Stimulated activated CD8-positive, alpha-beta memory T cell treated with anti-CD3 and anti-CD28 coated beads, Interleukin-4, amount 100 ng/mL, for 1 hour (primary cell): ENCODE data around the gene MPHOSPH6.
"Not testable (repeated sequence)": the region's sequence is repeated elsewhere in the genome, so short reads cannot be mapped to it uniquely, and the experiment has no call there.

Experiments
- DNase-seq, 2 donors: peaks; one replicate each; pipeline ENCODE4 v3.0.0-alpha.2; 2020; ENCODE audit warnings: low read depth in 2 of 2, low spot score in 1 of 2

Gene MPHOSPH6

GRCh38 chr16:82124651-82125050 is 45.4 kb downstream of the MPHOSPH6 start:
- DNase-seq: no peak

- no peak for DNase-seq
Measured at GRCh38 chr16:82119405-82119804, 50.6 kb downstream of the MPHOSPH6 start.

DNA sequence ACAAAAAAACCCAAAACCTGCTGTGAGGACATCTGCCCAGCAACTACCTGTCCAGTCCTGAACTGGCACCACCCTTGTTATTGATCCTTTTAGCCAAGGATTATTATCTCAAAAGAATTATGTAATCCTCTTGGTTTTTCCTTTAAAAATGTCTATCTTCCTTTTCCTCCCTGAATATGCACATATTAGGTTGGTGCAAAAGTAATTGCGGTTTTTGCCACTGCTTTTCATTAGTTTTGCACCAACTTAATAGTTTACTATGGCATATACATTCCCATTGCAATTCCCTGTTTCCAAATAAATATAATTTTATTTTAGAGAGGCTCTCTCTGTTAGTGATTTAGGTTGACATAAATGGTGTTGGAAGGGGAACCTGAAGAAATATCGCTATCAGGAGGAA is 51.3 kb downstream of the MPHOSPH6 start:
- DNase-seq: no peak

GRCh38 chr16:82116535-82116934 is 53.5 kb downstream of the MPHOSPH6 start:
- DNase-seq: no peak

DNA sequence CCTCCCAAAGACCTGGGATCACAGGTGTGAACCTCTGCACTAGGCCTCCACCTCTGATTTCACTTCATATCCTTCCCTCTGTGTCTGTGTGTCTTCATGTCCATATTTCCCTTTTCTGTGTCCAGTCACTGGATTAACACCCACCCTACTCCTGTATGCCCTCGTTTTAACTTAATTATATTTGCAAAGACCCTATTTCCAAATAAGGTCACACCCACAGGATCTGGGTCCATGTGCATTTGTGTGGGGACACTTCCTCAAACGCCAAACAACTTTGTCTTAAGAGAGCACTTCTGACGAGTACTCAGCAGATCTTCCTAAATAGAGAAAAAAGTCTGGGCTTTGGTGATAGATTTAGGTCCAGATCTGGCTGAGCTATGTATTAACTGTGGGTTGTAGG is 56.3 kb downstream of the MPHOSPH6 start:
- DNase-seq: no peak

DNA sequence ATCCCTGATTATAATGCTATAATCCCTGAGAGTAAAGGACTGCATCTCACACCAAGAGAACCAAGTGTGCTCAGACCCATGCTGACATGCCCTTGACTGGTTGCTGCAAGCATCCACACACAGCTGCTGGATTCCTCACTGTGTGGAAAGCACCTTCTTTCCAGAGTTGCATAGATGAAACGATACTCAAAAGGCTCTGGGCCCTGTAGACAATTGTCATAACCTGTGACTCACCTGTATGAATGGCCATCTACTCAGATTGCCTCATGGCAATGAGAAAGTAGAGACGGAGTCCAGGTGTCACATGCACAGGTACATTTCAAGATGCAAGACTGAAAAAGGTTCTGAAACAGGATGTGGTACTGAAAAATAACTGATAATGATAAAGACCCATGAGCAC is 58.1 kb downstream of the MPHOSPH6 start:
- no peak for DNase-seq

- DNase-seq: not testable (repeated sequence)
Measured at GRCh38 chr16:82109266-82109665, 60.8 kb downstream of the MPHOSPH6 start.

DNA sequence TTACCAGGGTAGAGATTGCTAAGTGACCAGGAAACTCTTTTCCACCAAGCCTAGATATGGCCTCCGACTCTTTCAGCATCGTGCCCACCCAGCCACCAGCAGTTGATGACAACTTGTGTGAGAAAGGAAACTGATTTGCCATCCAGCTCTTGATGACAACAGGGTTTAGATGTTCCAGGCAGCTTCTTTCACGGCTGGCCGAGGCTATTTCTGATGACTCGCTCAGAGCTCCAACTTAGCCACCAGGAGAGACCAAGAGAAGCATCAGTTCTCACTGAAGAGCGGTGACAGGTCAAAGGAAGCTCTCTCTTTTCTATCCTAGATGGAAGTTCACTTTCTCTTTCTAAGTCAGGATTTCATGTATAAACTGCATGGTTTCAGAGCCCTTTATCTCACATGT is 61.2 kb downstream of the MPHOSPH6 start:
- no peak for DNase-seq

GRCh38 chr16:82108100-82108499 is 61.9 kb downstream of the MPHOSPH6 start:
- DNase-seq: no peak

- no peak for DNase-seq
Measured at GRCh38 chr16:82105107-82105506, 64.9 kb downstream of the MPHOSPH6 start.
